ENCODE data around the gene BAD.

Gene BAD

GRCh38 chr11:64268025-64268892, 16.2 kb downstream of the BAD start:
- TF ChIP-seq ZNF274 (IDR thresholded peaks at IDR 0.05; ENCODE audit: low read depth, low read length): no peak
- H3K4me3 ChIP-seq (ENCODE audit: low read length): peak overlapping the region; percentile 74; the same call in 1 of the 2 replicates

- H3K4me3 ChIP-seq (ENCODE audit: low read length): no peak overlapping the region
- no peak for TF ChIP-seq ZNF274 (IDR thresholded peaks at IDR 0.05; ENCODE audit: low read depth, low read length)
Measured at GRCh38 chr11:64267207-64267945, 17.1 kb downstream of the BAD start.

GRCh38 chr11:64266339-64266738, 18.1 kb downstream of the BAD start:
- no peak overlapping the region for H3K4me3 ChIP-seq (ENCODE audit: low read length)
- TF ChIP-seq ZNF274 (IDR thresholded peaks at IDR 0.05; ENCODE audit: low read depth, low read length): no peak

- no peak for TF ChIP-seq ZNF274 (IDR thresholded peaks at IDR 0.05; ENCODE audit: low read depth, low read length)
- no peak overlapping the region for H3K4me3 ChIP-seq (ENCODE audit: low read length)
Measured at GRCh38 chr11:64265176-64266160, 19.0 kb downstream of the BAD start.

GRCh38 chr11:64264371-64264852, 20.1 kb downstream of the BAD start:
- TF ChIP-seq ZNF274 (IDR thresholded peaks at IDR 0.05; ENCODE audit: low read depth, low read length): no peak

GRCh38 chr11:64263947-64264317, 20.5 kb downstream of the BAD start:
- TF ChIP-seq ZNF274 (IDR thresholded peaks at IDR 0.05; ENCODE audit: low read depth, low read length): no peak
- no peak overlapping the region for H3K4me3 ChIP-seq (ENCODE audit: low read length)

More at GRCh38 chr11:64264371-64264852, 20.1 kb downstream of the BAD start:
- H3K4me3 ChIP-seq (ENCODE audit: low read length): no peak overlapping the region

GRCh38 chr11:64263021-64263946, 21.2 kb downstream of the BAD start:
- TF ChIP-seq ZNF274 (IDR thresholded peaks at IDR 0.05; ENCODE audit: low read depth, low read length): no peak
- no peak overlapping the region for H3K4me3 ChIP-seq (ENCODE audit: low read length)

- no peak overlapping the region for H3K4me3 ChIP-seq (ENCODE audit: low read length)
- TF ChIP-seq ZNF274 (IDR thresholded peaks at IDR 0.05; ENCODE audit: low read depth, low read length): no peak
Measured at GRCh38 chr11:64262271-64263002, 22.0 kb downstream of the BAD start.

GRCh38 chr11:64261556-64262080, 22.8 kb downstream of the BAD start:
- H3K4me3 ChIP-seq (ENCODE audit: low read length): no peak overlapping the region
- no peak for TF ChIP-seq ZNF274 (IDR thresholded peaks at IDR 0.05; ENCODE audit: low read depth, low read length)

- H3K4me3 ChIP-seq (ENCODE audit: low read length): no peak overlapping the region
- no peak for TF ChIP-seq ZNF274 (IDR thresholded peaks at IDR 0.05; ENCODE audit: low read depth, low read length)
Measured at GRCh38 chr11:64260147-64260708, 24.2 kb downstream of the BAD start.

GRCh38 chr11:64259533-64260067, 24.9 kb downstream of the BAD start:
- H3K4me3 ChIP-seq (ENCODE audit: low read length): no peak overlapping the region
- TF ChIP-seq ZNF274 (IDR thresholded peaks at IDR 0.05; ENCODE audit: low read depth, low read length): no peak
